Transverse colon (tissue), 4 donors: ENCODE results near the gene MTMR3. TPM values are rescaled to one million over a fixed set of nuclear protein-coding genes. Genes with fewer than 3 reads are reported as not detected.

ENCODE experiments used
- DNase-seq: peaks from one replicate; pipeline ENCODE4 v3.0.0-alpha.2; 2019
- H3K27ac ChIP-seq, 4 donors: fragments of 200-600 bp; sonication (generic); 2 replicates each; pipeline ENCODE4 v1.5.1; 2016 to 2018; ENCODE audit warnings: inconsistent platforms in 4 of 4
- H3K27me3 ChIP-seq: fragments of 200-600 bp; sonication (generic); 2 replicates; pipeline ENCODE4 v1.5.1; 2017; ENCODE audit warnings: inconsistent platforms
- H3K36me3 ChIP-seq, 4 donors: fragments of 200-600 bp; sonication (generic); 2 replicates each; pipeline ENCODE4 v1.5.1; 2017 to 2019; ENCODE audit warnings: inconsistent platforms in 4 of 4
- H3K4me1 ChIP-seq, 4 donors: fragments of 200-600 bp; sonication (generic); 2 replicates each; pipeline ENCODE4 v1.5.1; 2017 to 2020; ENCODE audit warnings: inconsistent platforms in 4 of 4
- H3K4me3 ChIP-seq, 4 donors: fragments of 200-600 bp; sonication (generic); 1 replicate in 1 of 4; 2 replicates in 3 of 4; pipeline versions ENCODE4 v1.5.1 to v1.6.1; 2017 to 2019; ENCODE audit warnings: inconsistent platforms in 4 of 4
- H3K9me3 ChIP-seq, 2 donors: fragments of 200-600 bp; sonication (generic); 2 replicates each; pipeline ENCODE4 v1.5.1; 2017 to 2019; ENCODE audit warnings: inconsistent platforms in 2 of 2
- CTCF ChIP-seq, 5 experiments: fragments of 200-600 bp in 3 of 5; fragments of 450-650 bp in 2 of 5; sonication (generic) in 3 of 5; IDR thresholded peaks; 1 replicate in 2 of 5; 2 replicates in 3 of 5; pipeline ENCODE4 v1.5.1; 2016 to 2017; ENCODE audit warnings: antibody characterized with exemption in 5 of 5, inconsistent platforms in 3 of 5, mild to moderate bottlenecking in 2 of 5, moderate library complexity in 1 of 5
- EP300 ChIP-seq: sonication (generic); formaldehyde crosslinking; IDR thresholded peaks from one replicate; pipeline ENCODE4 v1.6.1; 2017; ENCODE audit warnings: antibody characterized with exemption, low read depth
- POLR2A ChIP-seq: fragments of 450-650 bp; IDR thresholded peaks from one replicate; pipeline ENCODE4 v1.6.1; 2016; ENCODE audit warnings: antibody characterized with exemption, mild to moderate bottlenecking, moderate library complexity
- POLR2AphosphoS5 ChIP-seq, 3 donors: sonication (generic); formaldehyde crosslinking; IDR thresholded peaks; one replicate each; pipeline ENCODE4 v1.6.1; 2016; ENCODE audit warnings: antibody characterized with exemption in 3 of 3
- WGBS, 2 donors: methylation state at CpG; one replicate each; pipeline ENCODE4 v1.1.5; 2018; ENCODE audit warnings: low coverage in 1 of 2; 5-methylcytosine and 5-hydroxymethylcytosine counted together
- in situ Hi-C, 4 donors: fragments of 200-750 bp; cut with MboI; loops; one replicate each; pipeline versions ENCODE4 v1.15.0 to v1.15.1; 2017; ENCODE audit warnings: low sequenced_read_pairs in 3 of 4, low pct_ligation_motif_present in 1 of 4, low pct_unique_long_range_greater_than_20kb in 1 of 4
- intact Hi-C: fragments of 100-400 bp; cut with DNase I; formaldehyde crosslinking; loops from one replicate; pipeline ENCODE4 v1.15.1; 2023; ENCODE audit warnings: low total_unique reads
- total RNA-seq, 4 donors: library from RNA; depleted of rRNA; stranded (reverse); fragments of >200 nt; gene quantifications; one replicate each; pipeline ENCODE4 v1.1.0, GENCODE V29; 2016

The MTMR3 gene
- total RNA-seq, 4 donors from 2014 or later, result 52.5 to 92.7 (median 70.2) TPM

DNA sequence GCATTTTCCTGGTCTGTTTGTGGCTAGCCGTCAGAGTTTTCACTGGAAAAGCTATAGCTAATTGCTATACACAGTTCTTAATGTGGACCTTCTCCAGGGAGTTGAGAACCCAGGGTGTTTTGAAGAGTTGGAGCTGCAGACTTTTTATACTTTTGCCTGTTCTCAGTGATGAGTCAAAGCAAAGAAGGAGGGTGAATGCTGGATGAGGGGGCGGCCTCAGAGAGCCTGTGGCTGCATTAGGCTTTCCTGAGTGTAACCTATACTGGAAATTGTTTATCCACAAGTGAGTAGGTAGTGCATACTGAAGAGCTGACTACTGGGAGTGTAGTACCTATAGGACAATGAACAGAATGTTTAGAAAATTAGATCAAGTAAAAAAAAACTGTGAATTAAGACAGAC lies 117.6 kb downstream of the MTMR3 start:
- no peaks in the 10 kb centered on the region for H3K9me3 ChIP-seq
- peaks cover 8 to 51% (median 26%) of the 10 kb centered on the region in 4 donors for H3K4me1 ChIP-seq
- no peak overlapping the region for H3K4me3 ChIP-seq
- DNase-seq, result no peak
- no peak for TF ChIP-seq POLR2AphosphoS5 (IDR thresholded peaks at IDR 0.05)
- no peak for TF ChIP-seq EP300
- no peak for TF ChIP-seq POLR2A
- TF ChIP-seq CTCF (IDR thresholded peaks at IDR 0.05), result no peak
- peak overlapping the region in 2 of 4 donors; percentile 59 to 74 for H3K27ac ChIP-seq
- in situ Hi-C loops (loop anchor here (10.0 to 25.0 kb wide), 4 partner anchors 163 to 363 kb away; partner anchors contain the start of gene ASCC2 (in 2 of the 4)), intact Hi-C loops (loop anchor here (10.0 kb wide), 1 partner anchor 166 kb away; the partner anchor contains the start of gene ASCC2)
- H3K27me3 ChIP-seq, result no peaks in the 10 kb centered on the region
- H3K36me3 ChIP-seq, result peaks cover 0 to 9% (median 0%) of the 10 kb centered on the region in 4 donors
- 88 to 90% methylated on average over 2 of the region's 2 CpGs for WGBS, 2 donors

DNA sequence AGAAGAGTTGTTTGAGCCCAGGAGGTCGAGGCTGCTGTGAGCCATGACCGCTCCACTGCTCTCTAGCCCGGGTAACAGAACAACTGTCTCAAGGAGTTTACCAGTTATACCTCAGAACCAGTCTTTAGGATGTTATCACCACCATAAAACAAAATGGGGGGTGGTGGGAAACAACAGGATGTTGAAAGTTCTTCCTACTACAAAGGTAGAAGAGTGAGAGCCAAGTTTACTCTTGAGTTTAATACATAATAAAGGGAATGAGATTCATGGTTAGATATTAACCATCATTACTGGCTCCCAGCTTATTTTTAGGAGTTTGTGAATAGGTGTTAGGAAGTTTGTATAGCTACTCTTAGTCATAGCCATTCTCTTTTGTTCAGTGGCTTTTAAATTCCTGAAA lies 118.5 kb downstream of the MTMR3 start:
- in situ Hi-C loops, result loop anchor here (10.0 to 25.0 kb wide), 4 partner anchors 164 to 364 kb away; partner anchors contain the start of gene ASCC2 (in 2 of the 4)
- H3K27ac ChIP-seq, result peak overlapping the region; percentile 59 to 74 (median 66)
- H3K36me3 ChIP-seq, result peaks cover 0 to 12% (median 0%) of the 10 kb centered on the region in 4 donors
- WGBS, 2 donors, result 66% methylated on average over 3 of the region's 3 CpGs; no CpG with 5 or more reads in 1 of the 2 donors
- peaks cover 8 to 48% (median 24%) of the 10 kb centered on the region in 4 donors for H3K4me1 ChIP-seq
- no peaks in the 10 kb centered on the region for H3K9me3 ChIP-seq
- no peak overlapping the region for H3K4me3 ChIP-seq
- intact Hi-C loops, result loop anchor here (10.0 kb wide), 1 partner anchor 167 kb away; the partner anchor contains the start of gene ASCC2
- DNase-seq, result no peak
- TF ChIP-seq POLR2A (no peak), CTCF (IDR thresholded peaks at IDR 0.05) (no peak), POLR2AphosphoS5 (IDR thresholded peaks at IDR 0.05) (no peak), EP300 (no peak)
- no peaks in the 10 kb centered on the region for H3K27me3 ChIP-seq

DNA sequence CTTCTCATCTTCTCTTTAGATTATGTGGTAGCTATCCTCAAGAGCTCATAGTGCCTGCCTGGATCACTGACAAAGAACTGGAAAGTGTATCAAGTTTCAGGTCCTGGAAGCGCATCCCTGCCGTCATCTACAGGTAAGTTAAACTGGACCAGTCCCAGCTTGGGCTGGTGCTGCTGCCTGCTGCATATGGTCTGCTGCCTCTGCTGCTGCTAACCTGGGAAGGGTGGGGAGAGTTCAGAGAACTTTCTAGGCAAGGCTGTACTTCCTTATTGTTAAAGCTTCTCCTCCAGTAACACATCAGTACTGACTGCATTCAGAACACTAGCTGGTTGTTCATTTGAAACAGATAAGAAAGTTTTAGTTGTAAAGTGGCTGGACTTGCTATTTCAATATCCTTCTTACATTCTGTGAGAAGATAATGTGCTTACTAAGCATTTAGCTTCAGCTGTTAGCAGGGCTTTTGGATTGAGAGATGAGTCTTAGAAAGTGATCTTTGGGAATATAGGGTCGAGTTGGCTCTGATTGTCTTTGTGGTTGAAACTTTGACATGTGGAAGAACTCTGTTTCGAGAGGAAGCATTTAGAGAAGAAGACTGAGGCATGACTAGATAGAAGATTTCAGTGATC lies 120.0 kb downstream of the MTMR3 start:
- Histone ChIP-seq H3K4me1 (peaks cover 8 to 48% (median 24%) of the 10 kb centered on the region in 4 donors), H3K27ac (peak overlapping the region; percentile 59 to 74 (median 66)), H3K4me3 (no peak overlapping the region), H3K27me3 (no peaks in the 10 kb centered on the region), H3K9me3 (no peaks in the 10 kb centered on the region), H3K36me3 (peaks cover 0 to 27% (median 4%) of the 10 kb centered on the region in 4 donors)
- intact Hi-C loops, result loop anchor here (10.0 kb wide), 1 partner anchor 168 kb away; the partner anchor contains the start of gene ASCC2
- in situ Hi-C loops, result loop anchor here (10.0 to 25.0 kb wide), 4 partner anchors 166 to 366 kb away; partner anchors contain the start of gene ASCC2 (in 2 of the 4)
- peak; percentile 67 for DNase-seq
- 63 to 80% methylated on average over 2 to 4 of the region's 4 CpGs for WGBS, 2 donors
- TF ChIP-seq POLR2AphosphoS5 (IDR thresholded peaks at IDR 0.05) (peak in 2 of 3 donors; percentile 35 to 62), EP300 (no peak)

DNA sequence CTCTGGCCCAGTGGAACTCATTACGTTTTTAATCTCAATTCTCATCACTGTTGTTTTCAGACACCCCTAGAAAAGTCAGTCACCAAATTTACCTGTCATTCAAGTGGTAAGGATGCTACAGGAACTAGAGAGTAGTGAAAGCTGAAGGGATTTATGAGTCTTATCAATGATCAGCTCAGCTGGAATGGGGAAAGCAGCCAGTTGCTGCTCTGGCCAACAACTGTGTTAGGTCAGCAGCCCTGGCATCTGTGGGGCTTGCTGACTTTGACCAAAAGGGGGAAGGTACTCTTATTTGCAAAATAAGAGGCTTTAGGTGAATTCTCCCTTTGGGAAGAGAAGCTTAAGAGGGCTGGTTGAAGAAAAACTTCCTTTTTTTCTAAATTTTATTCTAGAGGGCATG lies 121.1 kb downstream of the MTMR3 start:
- WGBS, 2 donors, result 80 to 93% methylated on average over 1 of the region's 1 CpG
- Histone ChIP-seq H3K27me3 (no peaks in the 10 kb centered on the region), H3K4me3 (no peak overlapping the region), H3K4me1 (peaks cover 8 to 48% (median 24%) of the 10 kb centered on the region in 4 donors), H3K27ac (peak overlapping the region in 2 of 4 donors; percentile 65 to 74), H3K36me3 (peaks cover 0 to 32% (median 10%) of the 10 kb centered on the region in 4 donors), H3K9me3 (no peaks in the 10 kb centered on the region)
- intact Hi-C loops, result loop anchor here (10.0 kb wide), 1 partner anchor 169 kb away; the partner anchor contains the start of gene ASCC2
- no peak for DNase-seq
- in situ Hi-C loops, result loop anchor here (10.0 to 25.0 kb wide), 4 partner anchors 167 to 367 kb away; partner anchors contain the start of gene ASCC2 (in 2 of the 4)
- TF ChIP-seq POLR2A (no peak), CTCF (IDR thresholded peaks at IDR 0.05) (no peak), EP300 (no peak), POLR2AphosphoS5 (IDR thresholded peaks at IDR 0.05) (no peak)
